Tibial nerve (tissue), 4 donors: ENCODE results near the gene CCBE1.

Experiments used
- CTCF ChIP-seq, 5 experiments: fragments of 200-600 bp in 3 of 5; fragments of 450-650 bp in 2 of 5; sonication (generic) in 3 of 5; IDR thresholded peaks; one replicate each; pipeline ENCODE4 v1.5.1; 2016 to 2019; ENCODE audit warnings: antibody characterized with exemption in 5 of 5, mild to moderate bottlenecking in 3 of 5, moderate library complexity in 2 of 5
- EP300 ChIP-seq, 2 donors: sonication (generic); formaldehyde crosslinking; IDR thresholded peaks; one replicate each; pipeline ENCODE4 v1.6.1; 2017; ENCODE audit warnings: antibody characterized with exemption in 2 of 2, mild to moderate bottlenecking in 1 of 2
- POLR2A ChIP-seq, 2 donors: fragments of 450-650 bp; IDR thresholded peaks; one replicate each; pipeline ENCODE4 v1.6.1; 2017; ENCODE audit warnings: antibody characterized with exemption in 2 of 2, mild to moderate bottlenecking in 2 of 2, moderate library complexity in 2 of 2

- TF ChIP-seq POLR2A (IDR thresholded peaks at IDR 0.05) (no peak), EP300 (IDR thresholded peaks at IDR 0.05) (no peak), CTCF (IDR thresholded peaks at IDR 0.05) (no peak)
These were observed 280.4 kb downstream of the CCBE1 start for GRCh38 chr18:59416818-59417217.
